Liver (tissue), 3 donors: ENCODE measurements around the gene BANK1.

ENCODE experiments used
- HNF4G ChIP-seq: IDR thresholded peaks from 2 replicates; pipeline ENCODE4 v1.6.1; 2016; ENCODE audit warnings: antibody characterized with exemption
- JUND ChIP-seq, 2 donors: IDR thresholded peaks; 2 replicates each; pipeline ENCODE4 v1.6.1; 2016; ENCODE audit warnings: antibody characterized with exemption in 2 of 2
- SP1 ChIP-seq: IDR thresholded peaks from 2 replicates; pipeline ENCODE4 v1.6.1; 2018; ENCODE audit warnings: antibody characterized with exemption, mild to moderate bottlenecking
- TF ChIP-seq, protein P1 (sequence below): fragments of 150-350 bp; IDR thresholded peaks from 2 replicates; pipeline ENCODE4 v1.5.1; 2017; ENCODE audit warnings: improper control_type of control experiment, low read depth, low read length; ENCODE audit not compliant: missing input control
- donor health status: healthy.
- donor health status: healthy.

DNA sequence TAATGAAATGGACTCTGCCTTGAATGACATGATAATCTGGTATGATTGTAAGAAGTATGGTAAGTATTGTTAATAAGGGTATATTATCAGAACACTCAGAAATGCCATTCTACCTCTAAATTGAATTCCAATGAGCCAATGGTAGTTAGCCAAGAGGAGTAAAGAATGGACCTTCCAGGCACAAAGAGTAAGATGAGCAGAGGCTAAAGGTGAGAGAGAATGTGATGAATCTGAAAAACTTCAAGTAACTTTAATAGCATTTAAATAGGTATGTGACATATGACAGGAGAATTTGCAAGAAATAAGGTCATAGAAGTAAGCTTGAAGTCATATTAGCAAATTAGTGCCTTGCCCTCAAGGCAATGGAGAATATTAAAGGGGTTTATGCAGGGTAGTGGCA is 152.4 kb downstream of the BANK1 start:
- TF ChIP-seq HNF4G (no peak), SP1 (no peak), JUND (IDR thresholded peaks at IDR 0.05) (no peak)
- TF ChIP-seq, protein P1, sequence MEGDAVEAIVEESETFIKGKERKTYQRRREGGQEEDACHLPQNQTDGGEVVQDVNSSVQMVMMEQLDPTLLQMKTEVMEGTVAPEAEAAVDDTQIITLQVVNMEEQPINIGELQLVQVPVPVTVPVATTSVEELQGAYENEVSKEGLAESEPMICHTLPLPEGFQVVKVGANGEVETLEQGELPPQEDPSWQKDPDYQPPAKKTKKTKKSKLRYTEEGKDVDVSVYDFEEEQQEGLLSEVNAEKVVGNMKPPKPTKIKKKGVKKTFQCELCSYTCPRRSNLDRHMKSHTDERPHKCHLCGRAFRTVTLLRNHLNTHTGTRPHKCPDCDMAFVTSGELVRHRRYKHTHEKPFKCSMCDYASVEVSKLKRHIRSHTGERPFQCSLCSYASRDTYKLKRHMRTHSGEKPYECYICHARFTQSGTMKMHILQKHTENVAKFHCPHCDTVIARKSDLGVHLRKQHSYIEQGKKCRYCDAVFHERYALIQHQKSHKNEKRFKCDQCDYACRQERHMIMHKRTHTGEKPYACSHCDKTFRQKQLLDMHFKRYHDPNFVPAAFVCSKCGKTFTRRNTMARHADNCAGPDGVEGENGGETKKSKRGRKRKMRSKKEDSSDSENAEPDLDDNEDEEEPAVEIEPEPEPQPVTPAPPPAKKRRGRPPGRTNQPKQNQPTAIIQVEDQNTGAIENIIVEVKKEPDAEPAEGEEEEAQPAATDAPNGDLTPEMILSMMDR, result no peak
